GM12801 (cell line): ENCODE data around the gene NAIF1.

Source experiments
- TF ChIP-seq, protein P1 (sequence below): IDR thresholded peaks from one replicate; pipeline ENCODE4 v1.5.1; 2011; ENCODE audit warnings: control low read depth; ENCODE audit not compliant: insufficient read length; ENCODE audit errors: extremely low read depth

The NAIF1 gene

DNA sequence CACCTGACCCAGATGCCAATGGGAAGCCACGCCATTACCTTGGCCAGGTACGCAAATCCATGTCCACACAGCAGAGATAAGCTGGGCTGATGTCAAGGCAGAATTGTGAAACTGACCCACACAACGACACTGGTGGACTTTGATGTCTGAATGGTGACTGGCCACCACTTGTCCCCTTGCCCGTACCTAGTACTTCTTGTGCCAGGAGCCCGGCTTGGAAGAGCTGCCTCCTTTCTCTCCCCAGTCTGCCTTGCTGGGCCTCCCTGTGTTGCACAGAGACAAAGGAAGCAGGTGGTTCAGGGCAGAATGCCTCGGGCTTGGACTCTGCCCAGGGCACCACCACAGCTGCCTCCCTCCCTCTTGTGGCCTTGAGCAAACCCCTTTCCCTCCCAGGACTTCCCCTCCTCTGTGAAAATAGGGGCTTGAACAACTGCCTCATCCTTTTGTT, 37.1 kb upstream of the NAIF1 start:
- TF ChIP-seq, protein P1, sequence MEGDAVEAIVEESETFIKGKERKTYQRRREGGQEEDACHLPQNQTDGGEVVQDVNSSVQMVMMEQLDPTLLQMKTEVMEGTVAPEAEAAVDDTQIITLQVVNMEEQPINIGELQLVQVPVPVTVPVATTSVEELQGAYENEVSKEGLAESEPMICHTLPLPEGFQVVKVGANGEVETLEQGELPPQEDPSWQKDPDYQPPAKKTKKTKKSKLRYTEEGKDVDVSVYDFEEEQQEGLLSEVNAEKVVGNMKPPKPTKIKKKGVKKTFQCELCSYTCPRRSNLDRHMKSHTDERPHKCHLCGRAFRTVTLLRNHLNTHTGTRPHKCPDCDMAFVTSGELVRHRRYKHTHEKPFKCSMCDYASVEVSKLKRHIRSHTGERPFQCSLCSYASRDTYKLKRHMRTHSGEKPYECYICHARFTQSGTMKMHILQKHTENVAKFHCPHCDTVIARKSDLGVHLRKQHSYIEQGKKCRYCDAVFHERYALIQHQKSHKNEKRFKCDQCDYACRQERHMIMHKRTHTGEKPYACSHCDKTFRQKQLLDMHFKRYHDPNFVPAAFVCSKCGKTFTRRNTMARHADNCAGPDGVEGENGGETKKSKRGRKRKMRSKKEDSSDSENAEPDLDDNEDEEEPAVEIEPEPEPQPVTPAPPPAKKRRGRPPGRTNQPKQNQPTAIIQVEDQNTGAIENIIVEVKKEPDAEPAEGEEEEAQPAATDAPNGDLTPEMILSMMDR, result no peak

DNA sequence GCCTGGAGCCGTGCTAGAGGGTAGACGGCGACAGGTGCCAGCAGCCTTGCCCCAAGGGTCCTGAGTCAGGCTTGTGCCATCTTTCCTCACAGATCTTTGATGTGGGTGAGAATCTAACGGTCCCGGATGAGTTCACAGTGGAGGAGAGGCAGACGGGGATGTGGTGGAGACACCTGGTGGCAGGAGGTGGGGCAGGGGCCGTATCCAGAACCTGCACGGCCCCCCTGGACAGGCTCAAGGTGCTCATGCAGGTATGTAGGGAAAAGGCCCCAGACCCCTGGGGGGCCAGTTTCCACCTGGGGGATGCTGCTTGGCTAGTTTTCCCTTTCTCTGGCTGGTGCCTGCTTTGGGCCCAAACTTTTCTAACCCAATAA, 36.5 kb upstream of the NAIF1 start:
- TF ChIP-seq, protein P1, result no peak

GRCh38 chr9:128102861-128103588, 35.9 kb upstream of the NAIF1 start:
- TF ChIP-seq, protein P1, result no peak

DNA sequence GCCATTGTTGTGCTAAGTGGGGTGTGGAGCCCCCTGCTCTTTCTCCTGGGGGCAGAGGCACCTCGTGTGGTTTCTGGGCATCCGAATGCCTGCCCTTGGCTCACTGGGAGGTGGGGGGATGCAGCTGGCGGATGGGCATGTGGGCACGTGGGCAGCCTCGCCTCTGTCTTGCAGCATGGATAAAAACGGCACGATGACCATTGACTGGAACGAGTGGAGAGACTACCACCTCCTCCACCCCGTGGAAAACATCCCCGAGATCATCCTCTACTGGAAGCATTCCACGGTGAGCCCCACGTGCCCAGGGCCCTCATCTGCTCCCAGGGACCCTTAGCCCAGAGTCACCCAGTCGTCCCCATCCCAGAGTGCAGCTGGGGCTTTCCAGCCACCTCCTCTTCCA, 35.1 kb upstream of the NAIF1 start:
- TF ChIP-seq, protein P1, result no peak

DNA sequence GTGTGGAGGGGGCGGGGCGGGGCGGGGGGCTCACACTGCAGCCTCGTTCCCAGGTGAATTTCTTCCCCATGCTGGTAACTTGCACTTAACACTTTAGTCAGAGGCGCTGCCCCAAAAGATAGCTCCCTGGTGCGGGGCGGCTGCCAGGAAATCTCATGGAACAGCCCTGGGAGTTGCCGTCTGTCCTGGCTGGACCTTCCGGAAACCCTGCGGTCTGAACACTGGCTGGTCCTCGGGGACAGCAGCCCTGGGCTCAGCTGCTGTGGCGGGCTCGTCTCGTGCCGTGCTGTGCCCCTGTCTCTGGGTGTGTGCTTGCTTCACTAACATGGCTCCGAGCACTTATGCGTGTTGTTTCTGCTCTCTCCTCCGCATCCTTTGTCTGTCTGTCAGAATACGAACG, 34.6 kb upstream of the NAIF1 start:
- TF ChIP-seq, protein P1, result no peak

- TF ChIP-seq, protein P1, result no peak
Measured at GRCh38 chr9:128101231-128101661, 34.1 kb upstream of the NAIF1 start.

DNA sequence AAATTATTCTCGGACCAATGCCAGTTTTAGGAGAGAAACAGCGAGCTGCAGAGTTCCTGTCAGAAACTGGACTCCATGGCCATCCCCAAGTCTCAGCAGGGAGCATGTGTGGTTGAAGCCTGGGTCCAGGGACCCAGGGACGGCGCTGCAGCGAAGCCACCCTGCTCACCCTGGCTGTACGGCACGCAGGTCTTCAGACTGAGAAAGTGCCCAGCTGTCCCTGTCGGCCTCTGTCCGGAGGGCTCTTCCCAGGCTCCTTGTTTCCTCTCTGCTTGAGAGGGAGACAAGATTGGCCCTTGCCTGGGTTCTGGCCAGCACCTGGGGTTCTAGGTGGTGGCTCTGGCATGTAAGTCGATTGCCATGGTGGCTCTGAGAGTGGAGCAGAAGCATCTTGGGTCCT, 33.5 kb upstream of the NAIF1 start:
- TF ChIP-seq, protein P1, result no peak
